T-helper 22 cell (primary cell): ENCODE data around the gene KRTAP9-3.
"Not testable (repeated sequence)": the region's sequence is repeated elsewhere in the genome, so short reads cannot be mapped to it uniquely, and the experiment has no call there.

Experiments
- DNase-seq: peaks from one replicate; pipeline ENCODE4 v3.0.0-alpha.2; 2020; ENCODE audit warnings: low read depth

KRTAP9-3 gene

GRCh38 chr17:41251261-41251660 lies 19.0 kb downstream of the KRTAP9-3 start:
- no peak for DNase-seq

DNA sequence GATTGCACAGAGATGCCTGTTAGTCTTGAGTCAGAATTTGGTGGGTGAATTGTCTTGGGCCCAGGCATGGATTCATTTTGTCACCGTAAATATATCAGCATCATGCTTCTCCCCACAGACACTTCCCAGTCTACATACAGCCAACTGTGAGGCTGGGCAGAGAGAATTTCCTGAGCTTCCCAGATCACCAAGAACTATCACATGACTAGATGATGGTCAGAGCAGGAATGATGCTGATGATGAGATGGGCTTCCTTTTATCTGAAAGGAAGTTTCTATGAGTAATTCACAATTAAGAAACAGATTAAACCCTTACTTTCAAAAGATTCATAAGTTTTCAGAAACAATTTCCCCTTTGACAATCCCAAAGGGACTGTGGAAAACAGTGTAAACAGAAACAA lies 22.6 kb downstream of the KRTAP9-3 start:
- DNase-seq = no peak

DNA sequence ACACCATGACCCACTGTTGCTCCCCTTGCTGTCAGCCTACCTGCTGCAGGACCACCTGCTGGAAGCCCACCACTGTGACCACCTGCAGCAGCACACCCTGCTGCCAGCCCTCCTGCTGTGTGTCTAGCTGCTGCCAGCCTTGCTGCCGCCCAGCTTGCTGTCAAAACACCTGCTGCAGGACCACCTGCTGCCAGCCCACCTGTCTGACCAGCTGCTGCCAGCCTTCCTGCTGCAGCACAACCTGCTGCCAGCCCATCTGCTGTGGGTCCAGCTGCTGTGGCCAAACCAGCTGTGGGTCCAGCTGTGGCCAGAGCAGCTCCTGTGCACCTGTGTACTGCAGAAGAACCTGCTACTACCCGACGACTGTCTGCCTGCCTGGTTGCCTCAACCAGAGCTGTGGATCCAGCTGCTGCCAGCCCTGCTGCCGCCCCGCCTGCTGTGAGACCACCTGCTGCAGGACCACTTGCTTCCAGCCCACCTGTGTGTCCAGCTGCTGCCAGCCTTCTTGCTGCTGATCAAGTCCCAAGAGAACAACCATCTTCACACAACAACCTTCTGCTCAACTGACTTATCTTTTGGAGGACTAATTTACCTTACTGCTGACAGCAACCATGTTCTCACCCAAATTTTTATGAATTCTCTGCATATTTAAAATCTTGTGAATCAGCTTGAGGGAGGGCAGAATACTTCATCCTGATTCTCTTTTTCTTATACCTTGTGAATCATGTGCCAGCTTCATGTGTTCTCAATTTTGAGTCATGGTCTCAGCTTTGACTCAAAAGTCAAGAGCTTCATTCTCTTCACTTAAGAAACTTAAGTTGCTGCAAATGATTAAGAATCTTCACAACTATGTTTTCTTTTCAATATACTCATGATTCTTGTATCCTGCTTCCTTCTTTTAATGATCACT lies 23.4 kb downstream of the KRTAP9-3 start, which contains the start of gene KRTAP9-9:
Gene KRTAP9-9, plus strand, starts transcription at position 4 of the 910 bp plus-strand sequence.
- not testable (repeated sequence) for DNase-seq

DNA sequence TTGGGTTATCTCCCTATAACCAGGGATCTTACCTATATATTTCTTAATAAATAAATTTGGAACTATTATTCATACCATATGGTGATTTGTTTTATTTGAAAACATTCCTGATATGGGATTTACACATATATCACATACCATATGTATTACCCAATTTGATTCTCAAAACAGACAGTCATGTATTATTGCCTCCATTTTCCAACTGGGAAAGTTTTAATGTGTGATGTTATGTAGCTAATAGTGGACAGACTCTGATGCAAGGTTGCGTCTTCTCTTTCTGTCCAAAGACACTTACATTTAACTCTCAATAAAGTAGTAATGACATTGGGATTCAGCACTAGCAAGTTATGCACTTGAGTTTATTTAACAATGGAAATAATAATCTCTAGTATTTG lies 24.0 kb downstream of the KRTAP9-3 start:
- DNase-seq = no peak

DNA sequence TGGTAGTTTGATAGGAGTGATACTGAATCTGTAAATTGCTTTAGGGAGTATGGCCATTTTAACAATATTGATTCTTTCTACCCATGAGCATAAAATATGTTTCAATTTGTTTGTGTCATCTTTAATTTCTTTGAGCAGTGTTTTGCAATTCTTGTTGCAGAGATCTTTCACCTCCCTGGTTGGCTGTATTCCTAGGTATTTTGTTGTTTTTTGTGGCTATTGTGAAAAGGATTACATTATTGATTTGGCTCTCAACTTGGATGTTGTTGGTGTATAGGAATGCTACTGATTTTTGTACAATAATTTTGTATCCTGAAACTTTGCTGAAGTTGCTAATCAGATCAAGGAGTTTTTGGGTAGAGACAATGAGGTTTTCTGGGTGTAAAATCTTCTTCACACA lies 26.2 kb downstream of the KRTAP9-3 start:
- DNase-seq = no peak

GRCh38 chr17:41263212-41263611 lies 31.0 kb downstream of the KRTAP9-3 start:
- no peak for DNase-seq

DNA sequence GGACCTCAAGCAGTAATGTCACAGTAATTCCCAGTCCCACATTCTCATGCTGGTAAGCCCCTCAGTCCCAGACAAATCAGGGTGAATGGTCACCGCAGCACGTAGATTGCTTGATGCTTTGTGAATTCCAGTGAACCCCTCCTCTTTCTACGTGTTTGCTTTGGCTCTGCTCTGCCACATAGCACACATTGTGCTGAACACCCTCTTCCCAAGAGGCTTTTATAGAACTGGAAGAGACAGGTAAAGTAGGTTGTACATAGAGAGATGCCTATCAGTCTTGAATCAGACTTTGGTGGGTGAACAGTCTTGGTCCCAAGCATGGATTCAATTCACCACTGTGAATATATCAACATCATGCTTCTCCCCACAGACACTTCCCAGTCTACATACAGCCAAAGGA lies 32.4 kb downstream of the KRTAP9-3 start:
- no peak for DNase-seq

DNA sequence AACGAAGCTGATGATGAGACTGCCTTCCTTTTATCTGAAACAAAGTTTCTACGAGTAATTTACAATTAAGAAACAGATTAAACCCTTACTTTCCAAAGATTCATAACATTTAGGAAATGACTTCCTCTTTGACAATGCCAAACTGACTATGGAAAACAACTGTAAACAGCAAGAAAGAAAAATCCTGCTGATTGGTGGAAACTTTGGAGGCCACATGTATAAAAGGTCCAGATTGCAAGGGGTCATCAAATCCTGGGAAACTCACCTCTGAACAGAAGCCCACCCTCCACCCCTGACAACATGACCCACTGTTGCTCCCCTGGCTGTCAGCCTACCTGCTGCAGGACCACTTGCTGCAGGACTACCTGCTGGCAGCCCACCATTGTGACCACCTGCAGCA lies 32.8 kb downstream of the KRTAP9-3 start, which contains the start of gene KRTAP9-6:
Gene KRTAP9-6, plus strand, starts transcription at position 301 of the 400 bp plus-strand sequence. Its CDS starts 0 bp downstream, at position 301.
- no peak for DNase-seq

GRCh38 chr17:41267711-41268110 lies 35.5 kb downstream of the KRTAP9-3 start:
- DNase-seq = no peak

DNA sequence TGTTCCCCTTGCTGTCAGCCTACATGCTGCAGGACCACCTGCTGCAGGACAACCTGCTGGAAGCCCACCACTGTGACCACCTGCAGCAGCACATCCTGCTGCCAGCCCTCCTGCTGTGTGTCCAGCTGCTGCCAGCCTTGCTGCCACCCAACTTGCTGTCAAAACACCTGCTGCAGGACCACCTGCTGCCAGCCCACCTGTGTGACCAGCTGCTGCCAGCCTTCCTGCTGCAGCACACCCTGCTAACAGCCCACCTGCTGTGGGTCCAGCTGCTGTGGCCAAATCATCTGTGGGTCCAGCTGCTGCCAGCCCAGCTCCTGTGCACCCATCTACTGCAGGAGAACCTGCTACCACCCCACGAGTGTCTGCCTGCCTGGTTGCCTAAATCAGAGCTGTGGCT lies 39.1 kb downstream of the KRTAP9-3 start:
- not testable (repeated sequence) for DNase-seq

GRCh38 chr17:41271858-41272257 lies 39.6 kb downstream of the KRTAP9-3 start:
- DNase-seq = no peak

DNA sequence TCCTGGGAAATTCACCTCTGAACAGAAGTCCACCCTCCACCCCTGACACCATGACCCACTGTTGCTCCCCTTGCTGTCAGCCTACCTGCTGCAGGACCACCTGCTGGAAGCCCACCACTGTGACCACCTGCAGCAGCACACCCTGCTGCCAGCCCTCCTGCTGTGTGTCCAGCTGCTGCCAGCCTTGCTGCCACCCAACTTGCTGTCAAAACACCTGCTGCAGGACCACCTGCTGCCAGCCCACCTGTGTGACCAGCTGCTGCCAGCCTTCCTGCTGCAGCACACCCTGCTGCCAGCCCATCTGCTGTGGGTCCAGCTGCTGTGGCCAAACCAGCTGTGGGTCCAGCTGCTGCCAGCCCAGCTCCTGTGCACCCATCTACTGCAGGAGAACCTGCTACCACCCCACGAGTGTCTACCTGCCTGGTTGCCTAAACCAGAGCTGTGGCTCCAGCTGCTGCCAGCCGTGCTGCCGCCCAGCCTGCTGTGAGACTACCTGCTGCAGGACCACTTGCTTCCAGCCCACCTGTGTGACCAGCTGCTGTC lies 43.5 kb downstream of the KRTAP9-3 start, which contains the start of gene KRTAP9-7:
Gene KRTAP9-7, plus strand, starts transcription at position 51 of the 543 bp plus-strand sequence. Its CDS starts 0 bp downstream, at position 51.
- not testable (repeated sequence) for DNase-seq

- DNase-seq = no peak
These were observed 46.1 kb downstream of the KRTAP9-3 start for GRCh38 chr17:41278176-41278955.
